Heart right ventricle (tissue), 16 donors: ENCODE measurements around the gene TMPRSS2. TPM values are rescaled to one million over a fixed set of nuclear protein-coding genes. Genes with fewer than 3 reads are reported as not detected.

ENCODE experiments used
- ATAC-seq, 8 donors: fragments of 200-7000 bp; cut with Tn5 transposase; one replicate each; pipeline ENCODE4 v1.9.1; 2020; ENCODE audit warnings: mild to moderate bottlenecking in 8 of 8, moderate library complexity in 8 of 8, moderate number of reproducible peaks in 1 of 8
- DNase-seq, 2 donors: peaks; one replicate each; pipeline ENCODE4 v3.0.0-alpha.2; 2020
- H3K27ac ChIP-seq, 10 donors: fragments of 200-600 bp; sonication (generic) in 2 of 10; one replicate each; pipeline versions ENCODE4 v1.5.0 to v1.8.0; 2020 to 2022; ENCODE audit warnings: mild to moderate bottlenecking in 3 of 10
- H3K27me3 ChIP-seq, 7 donors: fragments of 200-600 bp; one replicate each; pipeline ENCODE4 v1.8.0; 2021 to 2022; ENCODE audit warnings: mild to moderate bottlenecking in 2 of 7
- H3K36me3 ChIP-seq, 9 donors: fragments of 200-600 bp; sonication (generic) in 1 of 9; one replicate each; pipeline versions ENCODE4 v1.5.0 to v1.8.0; 2020 to 2022; ENCODE audit warnings: mild to moderate bottlenecking in 2 of 9
- H3K4me1 ChIP-seq, 9 donors: fragments of 200-600 bp; sonication (generic) in 1 of 9; one replicate each; pipeline versions ENCODE4 v1.5.0 to v1.8.0; 2020 to 2022; ENCODE audit warnings: mild to moderate bottlenecking in 4 of 9
- H3K4me3 ChIP-seq, 10 donors: fragments of 200-600 bp; sonication (generic) in 2 of 10; one replicate each; pipeline versions ENCODE4 v1.5.0 to v1.8.0; 2020 to 2022; ENCODE audit warnings: mild to moderate bottlenecking in 7 of 10, moderate library complexity in 2 of 10
- H3K9me3 ChIP-seq, 11 donors: fragments of 200-600 bp in 10 of 11; sonication (generic) in 2 of 11; one replicate each; pipeline versions ENCODE4 v1.5.0 to v1.8.0; 2013 to 2022; ENCODE audit warnings: mild to moderate bottlenecking in 2 of 11, control low read depth in 1 of 11, moderate library complexity in 1 of 11
- WGBS, 2 donors: extraction: QIAGEN DNeasy Blood & Tissue Kit; methylation state at CpG; one replicate each; pipeline ENCODE4 v1.1.7; 2013; ENCODE audit warnings: inconsistent platforms in 1 of 2; 5-methylcytosine and 5-hydroxymethylcytosine counted together
- intact Hi-C, 10 donors: fragments of 100-400 bp; cut with DNase I; formaldehyde crosslinking; loops; one replicate each; pipeline versions ENCODE4 v1.11.1 to v1.14.2; 2022
- polyA plus RNA-seq, 2 donors: library from polyadenylated mRNA; stranded (reverse); fragments of 200-250 nt; gene quantifications; one replicate each; pipeline ENCODE4 v1.2.3, GENCODE V29; 2013
- total RNA-seq, 10 donors: library from RNA; stranded (reverse); fragmentation: NEBNext Ultra II Directional in 3 of 10; extraction: Animal tissue kit (Norgen Biotek cat#: 25700) in 3 of 10; gene quantifications; one replicate each; pipeline versions ENCODE4 v1.2.1 to v1.2.4, GENCODE V29; 2021 to 2023
- TF ChIP-seq, protein P1 (sequence below), 9 donors: fragments of 200-600 bp; sonication (generic) in 2 of 9; IDR thresholded peaks; one replicate each; pipeline versions ENCODE4 v1.5.0 to v1.8.0; 2021 to 2022; ENCODE audit warnings: antibody characterized with exemption in 9 of 9, mild to moderate bottlenecking in 5 of 9, moderate library complexity in 1 of 9
- donor health status: Arrhythmogenic right ventricular cardiomyopathy.
- donor health status: ischemic (EF 13 %, LVEDD 7.1; RV severe dilation, severe dysfunction).
- donor health status: healthy with polysubstance abuse.
- donor health status: DM: no; HTN: yes; CAD: no.
- donor health status: DM: no; HTN: no; CAD: no.
- donor health status: ischemic (EF 25% LVEDD 6.9; RV normal size, moderate dysfunction).
- donor health status: ischemic (EF 25% LVEDD 5.7; RV mildly dilated, moderate dysfunction).
- donor health status: healthy.
- donor health status: DM: yes; HTN: yes; CAD: no.
- donor health status: Ischemic cardiomyopathy.
- donor health status: ischemic (EF 35%, LVEDD 5.7; RV mildly dilated, moderate dysfunction).
- donor health status: nonischemic (EF 11% LVEDD 7.7; RV severe dilation, severe dysfunction).
- donor health status: DM: yes; HTN: yes; CAD: no.
- donor health status: PGD.
- donor health status: ischemic (EF 29% LVEDD 5.4; RV normal size, mild dysfunction).
- donor health status: nonischemic (EF 23%, LVEDD 6.1; RV moderate dilation, normal function).

TMPRSS2 gene
- total and polyA plus RNA-seq, 12 donors: 0.03 TPM; not detected in 11

- DNase-seq (no peak), ATAC-seq (no peak)
- Histone ChIP-seq H3K27me3 (peaks cover 0 to 56% (median 31%) of the 10 kb centered on the region in 7 donors), H3K4me3 (no peak overlapping the region), H3K36me3 (no peaks in the 10 kb centered on the region), H3K4me1 (no peaks in the 10 kb centered on the region), H3K9me3 (no peaks in the 10 kb centered on the region), H3K27ac (no peak overlapping the region)
- 77 to 78% methylated on average over 15 of the region's 15 CpGs for WGBS, 2 donors
- TF ChIP-seq, protein P1, sequence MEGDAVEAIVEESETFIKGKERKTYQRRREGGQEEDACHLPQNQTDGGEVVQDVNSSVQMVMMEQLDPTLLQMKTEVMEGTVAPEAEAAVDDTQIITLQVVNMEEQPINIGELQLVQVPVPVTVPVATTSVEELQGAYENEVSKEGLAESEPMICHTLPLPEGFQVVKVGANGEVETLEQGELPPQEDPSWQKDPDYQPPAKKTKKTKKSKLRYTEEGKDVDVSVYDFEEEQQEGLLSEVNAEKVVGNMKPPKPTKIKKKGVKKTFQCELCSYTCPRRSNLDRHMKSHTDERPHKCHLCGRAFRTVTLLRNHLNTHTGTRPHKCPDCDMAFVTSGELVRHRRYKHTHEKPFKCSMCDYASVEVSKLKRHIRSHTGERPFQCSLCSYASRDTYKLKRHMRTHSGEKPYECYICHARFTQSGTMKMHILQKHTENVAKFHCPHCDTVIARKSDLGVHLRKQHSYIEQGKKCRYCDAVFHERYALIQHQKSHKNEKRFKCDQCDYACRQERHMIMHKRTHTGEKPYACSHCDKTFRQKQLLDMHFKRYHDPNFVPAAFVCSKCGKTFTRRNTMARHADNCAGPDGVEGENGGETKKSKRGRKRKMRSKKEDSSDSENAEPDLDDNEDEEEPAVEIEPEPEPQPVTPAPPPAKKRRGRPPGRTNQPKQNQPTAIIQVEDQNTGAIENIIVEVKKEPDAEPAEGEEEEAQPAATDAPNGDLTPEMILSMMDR (IDR thresholded peaks at IDR 0.05): no peak
- intact Hi-C loops: no loop called here
Observed at GRCh38 chr21:41475714-41476420, 32.1 kb downstream of the TMPRSS2 start.

- TF ChIP-seq, protein P1 (IDR thresholded peaks at IDR 0.05): no peak
- intact Hi-C loops: no loop called here
- Histone ChIP-seq H3K27ac (no peak overlapping the region), H3K4me1 (no peaks in the 10 kb centered on the region), H3K9me3 (no peaks in the 10 kb centered on the region), H3K27me3 (peaks cover 0 to 64% (median 40%) of the 10 kb centered on the region in 7 donors), H3K36me3 (no peaks in the 10 kb centered on the region), H3K4me3 (no peak overlapping the region)
- ATAC-seq (no peak), DNase-seq (no peak)
- 79% methylated on average over 33 of the region's 33 CpGs for WGBS, 2 donors
Observed at GRCh38 chr21:41472753-41473548, 35.0 kb downstream of the TMPRSS2 start.

DNA sequence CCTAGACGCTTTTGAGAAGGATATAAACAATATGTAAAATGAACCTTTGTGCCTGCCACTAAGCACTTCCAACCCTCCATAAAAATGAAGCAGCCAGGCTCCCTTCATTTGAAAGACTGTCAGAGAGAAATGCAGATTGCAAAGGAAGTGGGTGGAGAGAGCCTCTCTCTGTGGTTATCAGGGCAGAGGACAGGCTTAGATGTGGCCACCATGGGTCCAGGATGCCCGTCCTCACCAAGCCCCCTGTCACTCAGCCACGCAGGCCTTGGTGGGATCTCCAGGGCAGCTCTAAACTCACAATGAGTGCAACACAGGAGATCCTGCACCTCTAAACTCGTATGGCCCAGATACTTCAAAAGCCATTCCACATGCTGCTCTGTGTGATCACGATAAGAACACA lies 37.9 kb downstream of the TMPRSS2 start:
- peaks cover 0 to 68% (median 40%) of the 10 kb centered on the region in 7 donors for H3K27me3 ChIP-seq
- no peak overlapping the region for H3K4me3 ChIP-seq
- TF ChIP-seq, protein P1 (IDR thresholded peaks at IDR 0.05): no peak
- ATAC-seq (no peak), DNase-seq (no peak)
- H3K9me3 ChIP-seq: no peaks in the 10 kb centered on the region
- no peaks in the 10 kb centered on the region for H3K4me1 ChIP-seq
- 47 to 49% methylated on average over 5 of the region's 5 CpGs for WGBS, 2 donors
- H3K36me3 ChIP-seq: no peaks in the 10 kb centered on the region
- H3K27ac ChIP-seq: no peak overlapping the region
- intact Hi-C loops: no loop called here

DNA sequence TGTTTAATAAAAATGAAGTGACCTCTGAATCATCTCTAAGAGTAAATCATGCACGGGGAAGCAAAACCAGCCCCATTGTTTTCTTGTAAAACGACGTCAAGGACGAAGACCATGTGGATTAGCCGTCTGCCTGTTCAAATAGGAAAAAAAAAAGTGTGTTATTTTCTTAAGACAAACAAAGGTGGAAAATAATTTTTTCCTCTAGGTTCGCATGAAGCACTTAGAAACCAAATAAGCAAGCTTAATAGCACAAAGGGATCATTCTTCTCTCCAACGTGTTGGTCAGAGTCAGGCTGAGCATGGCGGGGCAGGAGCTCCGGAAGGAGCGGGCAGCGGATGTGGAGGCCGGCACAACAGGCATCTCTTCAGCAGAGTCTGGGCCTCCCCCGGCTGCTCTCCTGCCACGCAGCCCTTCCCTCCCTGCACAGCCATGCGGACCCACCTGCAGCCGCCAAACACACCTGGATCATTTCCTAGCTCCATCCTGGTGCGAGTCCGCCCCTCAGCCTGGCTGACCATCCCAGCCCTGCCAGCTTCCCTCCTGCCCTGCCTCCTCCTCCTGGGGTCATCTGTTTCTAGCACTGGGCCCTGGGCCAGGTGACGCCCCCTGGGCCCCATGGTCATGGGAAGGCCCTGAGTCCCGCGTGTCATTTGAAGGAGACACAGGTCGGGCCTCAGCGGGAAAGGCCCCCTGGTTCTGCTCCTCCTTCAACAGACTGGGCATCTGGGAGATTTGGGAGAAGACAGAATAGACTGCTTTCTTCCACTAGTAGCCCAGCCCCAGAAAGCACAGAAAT lies 41.7 kb downstream of the TMPRSS2 start:
- H3K36me3 ChIP-seq: no peaks in the 10 kb centered on the region
- H3K4me1 ChIP-seq: no peaks in the 10 kb centered on the region
- intact Hi-C loops: loop anchor here in 2 of 10 donors (10.0 kb wide), 1 partner anchor 341 kb away; no protein-coding TSS in a partner anchor
- no peak overlapping the region for H3K27ac ChIP-seq
- H3K9me3 ChIP-seq: no peaks in the 10 kb centered on the region
- no peak overlapping the region for H3K4me3 ChIP-seq
- ATAC-seq (peak in 1 of 8 donors; percentile 33), DNase-seq (no peak)
- WGBS, 2 donors: 84 to 85% methylated on average over 23 of the region's 23 CpGs
- peaks cover 0 to 44% (median 22%) of the 10 kb centered on the region in 7 donors for H3K27me3 ChIP-seq
- TF ChIP-seq, protein P1 (IDR thresholded peaks at IDR 0.05): no peak
